HG03064 (cell line): Measurements from ENCODE around the gene SPOCD1.

Experiments used
- ATAC-seq: cut with Tn5 transposase; IDR thresholded peaks from one replicate; pipeline ENCODE4 v1.9.1; 2021; ENCODE audit warnings: low read depth; ENCODE audit not compliant: unreplicated experiment

The SPOCD1 gene

DNA sequence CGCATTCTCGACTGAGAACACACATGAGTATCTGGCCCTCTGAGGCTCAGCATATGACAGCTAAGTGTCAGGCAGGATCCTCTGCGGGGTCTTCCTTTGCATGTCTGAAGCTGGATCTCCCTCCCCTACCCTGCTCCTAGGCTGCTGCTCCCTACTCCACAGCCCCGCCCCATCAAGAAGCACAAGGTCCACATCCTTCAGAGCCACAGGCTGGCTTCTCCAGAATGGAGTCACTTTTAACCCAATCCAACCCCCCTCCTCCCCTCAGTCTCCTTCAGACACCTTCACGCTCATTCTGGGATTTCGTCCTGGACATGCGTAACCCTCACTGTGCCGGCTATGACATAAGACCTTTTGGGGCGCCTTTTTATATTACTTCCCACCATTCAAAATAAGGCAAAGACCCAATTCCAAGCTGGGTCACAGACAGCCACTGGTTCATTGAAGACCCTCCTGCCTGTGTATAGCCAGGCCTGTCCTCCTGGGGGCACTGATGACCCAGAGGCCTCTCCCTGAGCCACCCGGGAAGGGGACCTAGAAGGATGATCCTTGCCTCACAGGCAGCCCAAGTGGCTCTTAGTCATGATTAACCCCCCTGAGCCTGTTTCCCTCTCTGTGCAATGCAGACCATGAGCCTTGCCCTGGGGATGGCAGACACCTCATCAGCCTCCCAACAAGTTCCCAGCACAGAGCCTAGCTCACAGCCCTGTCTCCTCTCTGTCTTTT, 56.4 kb downstream of the SPOCD1 start:
- no peak for ATAC-seq

DNA sequence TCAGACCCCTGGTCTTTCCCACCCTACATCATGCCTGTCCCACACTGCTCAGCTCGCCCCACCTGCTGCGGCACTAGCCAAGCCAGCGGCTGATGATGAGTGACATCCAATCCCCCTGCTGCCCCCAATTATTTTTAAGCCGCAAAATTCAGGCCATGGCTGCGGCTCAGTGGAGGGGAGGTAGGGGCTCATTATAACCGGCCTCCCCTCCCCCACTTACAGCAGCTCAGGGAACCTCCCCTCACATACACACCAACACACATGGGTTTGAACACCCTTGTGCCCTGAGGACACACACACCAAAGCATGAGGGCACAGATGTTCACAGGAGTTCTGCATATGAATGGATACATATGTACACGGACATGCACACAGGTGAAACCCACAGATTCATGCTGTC, 57.0 kb downstream of the SPOCD1 start:
- no peak for ATAC-seq

DNA sequence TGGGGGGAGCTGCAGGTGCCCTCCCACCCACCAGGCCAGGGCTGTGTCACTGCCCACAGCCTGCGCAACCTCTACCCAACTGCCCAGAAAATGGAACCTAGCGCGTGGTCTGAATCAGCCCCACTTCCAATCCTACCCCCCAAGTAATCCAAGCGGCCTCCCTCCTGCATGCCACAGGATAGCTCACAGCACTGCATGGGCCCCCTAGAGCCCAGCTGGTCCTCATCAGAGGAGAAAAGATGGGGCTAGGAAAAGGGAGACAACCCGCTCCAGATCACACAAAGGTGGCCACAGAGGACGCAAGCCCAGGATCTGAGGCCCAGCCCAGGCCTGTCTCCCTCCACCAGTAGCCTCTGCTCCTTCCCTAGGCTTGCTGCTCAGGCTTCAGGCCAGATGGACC, 57.8 kb downstream of the SPOCD1 start:
- no peak for ATAC-seq

DNA sequence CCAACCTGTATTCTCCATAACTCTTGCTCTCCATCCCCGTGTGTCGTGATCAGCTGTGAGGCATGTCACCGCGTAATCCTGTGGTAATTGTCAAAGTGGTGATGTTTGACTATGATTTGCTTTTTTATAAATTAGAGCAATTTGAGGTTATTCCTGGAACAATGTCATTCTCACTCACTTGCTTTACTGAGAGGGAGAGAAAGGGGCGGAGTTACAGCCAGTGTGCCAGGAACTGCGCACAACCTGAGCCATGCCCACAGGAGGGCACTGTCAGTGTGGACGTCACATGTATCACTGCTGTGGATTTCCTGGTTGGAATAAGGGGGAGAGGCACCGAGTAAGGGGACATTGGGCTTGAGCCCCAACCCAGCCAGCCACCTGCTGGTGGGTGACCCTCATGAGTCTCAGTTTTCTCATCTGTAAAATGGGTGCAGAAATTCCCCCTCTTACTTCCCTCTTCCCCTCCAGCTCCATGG, 58.6 kb downstream of the SPOCD1 start:
- ATAC-seq = no peak

DNA sequence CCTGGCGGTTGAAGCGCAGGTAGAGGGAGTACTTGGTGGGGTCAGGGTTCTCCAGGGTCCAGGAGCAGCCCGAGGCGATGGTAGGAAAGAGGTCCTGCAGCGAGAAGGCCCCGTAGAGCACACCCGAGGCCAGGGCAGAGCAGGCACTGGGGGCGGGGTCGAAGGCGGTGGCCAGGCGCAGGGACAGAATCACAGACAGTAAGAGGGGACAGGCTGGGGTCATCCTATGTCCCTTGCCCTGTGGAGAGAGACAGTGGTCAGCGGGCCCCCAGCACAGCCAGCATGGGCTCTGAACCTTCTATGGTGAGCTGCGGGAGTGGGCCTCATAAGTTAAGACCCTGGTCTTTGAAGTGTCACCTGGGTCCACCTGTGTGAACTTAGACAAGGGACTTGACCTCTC, 59.2 kb downstream of the SPOCD1 start:
- no peak for ATAC-seq

DNA sequence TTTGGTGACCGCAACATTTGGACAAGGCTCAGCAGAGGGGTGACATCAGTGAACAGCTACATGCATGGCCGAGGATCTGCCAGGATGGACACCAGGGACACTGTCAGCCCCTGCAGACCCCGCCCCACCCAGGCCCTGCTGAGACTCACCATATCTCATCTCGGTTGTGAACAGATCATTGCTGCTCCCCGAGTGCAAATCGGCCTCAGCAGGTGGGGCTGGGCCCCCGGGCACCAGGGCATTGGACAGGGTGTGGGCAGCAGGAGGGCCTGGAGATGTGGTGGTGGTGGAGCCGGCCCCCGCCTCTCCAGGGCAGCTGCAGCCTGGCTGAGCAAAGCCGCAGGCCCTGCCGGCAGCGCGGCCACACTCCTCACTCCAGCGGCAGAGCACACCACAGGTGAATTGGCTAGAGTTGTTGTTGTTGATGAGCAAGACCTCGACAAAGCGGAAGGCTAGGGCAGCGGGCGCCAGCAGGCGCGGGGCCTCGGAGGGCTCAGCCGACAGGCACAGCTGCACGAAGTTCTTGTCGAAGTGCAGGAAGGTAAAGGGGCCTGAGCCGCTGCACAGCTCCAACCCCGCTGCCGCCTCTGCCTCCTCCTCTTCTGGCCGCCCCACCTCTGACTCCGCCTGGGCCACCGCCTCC, 59.9 kb downstream of the SPOCD1 start:
- no peak for ATAC-seq

DNA sequence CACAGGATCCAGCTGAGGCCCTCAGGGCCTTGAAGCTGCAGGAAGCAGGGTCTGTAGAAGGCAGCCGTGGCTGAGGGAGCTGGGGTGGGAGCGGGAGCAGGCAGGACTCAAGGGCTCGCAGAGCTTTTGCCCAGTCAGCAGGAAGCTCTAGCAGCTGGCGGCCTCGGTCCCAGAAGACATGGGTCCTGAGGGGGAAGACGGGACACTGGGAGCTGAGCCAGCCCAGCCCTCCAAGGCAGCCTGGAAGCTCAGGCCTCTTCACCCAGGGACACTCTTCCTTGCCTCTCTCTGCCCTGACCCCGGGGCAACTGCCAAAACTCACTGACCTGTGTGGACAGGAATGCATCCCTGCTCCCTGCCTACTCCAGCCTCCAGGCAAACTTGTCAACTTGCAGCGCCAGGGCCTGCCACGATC, 60.6 kb downstream of the SPOCD1 start:
- no peak for ATAC-seq

DNA sequence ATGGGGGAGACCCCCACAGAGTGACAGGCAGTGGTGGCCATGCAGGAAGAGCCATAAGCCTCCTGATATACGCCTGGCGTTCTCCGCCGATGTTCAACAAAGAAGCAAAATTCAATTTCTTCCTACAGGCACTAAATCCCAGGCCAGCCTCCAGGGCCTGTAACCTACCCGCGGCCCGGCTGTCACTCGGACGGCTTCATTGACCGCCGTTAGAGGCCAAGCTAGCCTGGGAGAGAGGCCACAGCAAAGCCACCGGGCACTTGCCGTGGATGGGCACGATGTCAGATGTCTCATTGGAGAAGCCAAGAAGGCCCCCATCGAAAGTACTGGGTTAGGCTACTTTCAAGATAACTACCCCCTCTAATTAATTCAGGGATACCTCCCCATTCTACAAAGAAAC, 61.4 kb downstream of the SPOCD1 start:
- no peak for ATAC-seq

DNA sequence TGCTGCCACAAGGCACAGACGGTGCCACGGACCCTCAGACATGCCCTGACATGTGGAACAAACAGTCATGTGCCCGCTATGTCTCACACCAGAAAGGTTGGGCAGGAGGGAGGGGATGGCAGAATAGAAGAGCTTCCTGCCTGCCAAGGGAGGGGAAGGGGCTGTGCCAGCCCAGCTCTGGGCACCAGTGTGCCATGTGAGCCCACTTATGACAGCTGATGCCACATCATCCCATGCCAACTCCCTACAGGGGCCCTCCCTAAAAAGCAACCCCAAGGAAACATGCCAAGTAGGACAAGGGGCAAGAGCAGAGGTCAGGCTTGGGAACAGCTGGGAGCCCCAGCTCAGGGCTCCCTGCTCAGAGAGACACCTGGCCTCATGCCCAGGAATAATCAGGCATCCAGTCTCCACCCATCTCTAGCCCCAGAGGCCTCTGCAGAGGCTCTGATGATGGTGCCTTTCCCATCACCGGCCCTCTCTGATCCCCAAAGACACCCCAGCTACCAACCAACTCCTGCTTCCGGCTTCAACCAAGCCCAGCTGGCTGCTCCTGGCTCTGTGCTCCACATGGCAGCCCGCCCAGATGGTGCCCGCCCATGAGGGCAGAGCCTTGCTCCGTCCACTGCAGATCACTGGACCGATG, 62.0 kb downstream of the SPOCD1 start:
- no peak for ATAC-seq

DNA sequence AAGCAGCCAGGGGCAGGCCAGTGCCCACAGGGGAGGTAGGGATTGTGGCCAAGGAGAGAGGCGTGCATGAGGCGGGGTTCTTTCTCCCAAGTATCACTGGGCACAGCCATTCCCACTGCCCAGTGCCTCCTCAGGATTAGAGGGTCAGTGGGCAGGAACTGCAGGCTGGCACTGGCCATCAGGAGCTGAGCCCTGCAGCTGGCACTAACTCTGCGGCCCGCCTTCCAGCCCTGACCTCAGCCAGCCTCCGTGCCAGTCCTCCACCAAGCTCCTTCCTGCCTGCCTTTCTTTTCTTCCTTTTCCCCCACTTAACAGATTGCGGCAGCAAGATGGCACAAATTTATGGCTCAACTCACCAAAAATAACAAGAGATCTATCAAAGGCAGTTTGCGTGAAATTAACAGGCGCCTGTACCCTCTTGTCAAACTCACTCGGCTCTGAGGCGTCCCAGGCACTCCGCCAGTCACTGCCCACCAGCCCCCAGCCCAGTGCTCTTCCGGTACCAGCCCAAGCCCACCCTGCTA, 62.8 kb downstream of the SPOCD1 start:
- no peak for ATAC-seq

DNA sequence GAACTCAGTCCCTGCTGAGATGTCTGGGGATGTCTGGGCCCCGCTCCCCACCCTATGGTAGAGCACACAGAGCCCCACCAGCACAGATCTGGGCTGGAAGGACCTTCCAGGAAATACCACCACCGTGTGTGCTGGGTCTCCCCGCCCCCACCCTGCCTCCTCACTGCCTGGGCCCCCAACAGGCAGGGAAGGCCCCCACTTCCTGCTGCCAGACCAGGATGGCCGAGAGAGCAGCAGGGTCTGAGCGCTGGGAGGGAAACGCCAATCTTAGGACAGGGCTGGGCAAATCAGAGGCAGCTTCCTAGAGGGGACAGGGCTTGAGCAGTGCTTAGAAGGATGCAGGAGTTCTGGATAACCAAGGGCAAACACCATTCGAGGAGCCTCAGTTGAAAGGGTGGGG, 63.6 kb downstream of the SPOCD1 start:
- ATAC-seq = no peak

DNA sequence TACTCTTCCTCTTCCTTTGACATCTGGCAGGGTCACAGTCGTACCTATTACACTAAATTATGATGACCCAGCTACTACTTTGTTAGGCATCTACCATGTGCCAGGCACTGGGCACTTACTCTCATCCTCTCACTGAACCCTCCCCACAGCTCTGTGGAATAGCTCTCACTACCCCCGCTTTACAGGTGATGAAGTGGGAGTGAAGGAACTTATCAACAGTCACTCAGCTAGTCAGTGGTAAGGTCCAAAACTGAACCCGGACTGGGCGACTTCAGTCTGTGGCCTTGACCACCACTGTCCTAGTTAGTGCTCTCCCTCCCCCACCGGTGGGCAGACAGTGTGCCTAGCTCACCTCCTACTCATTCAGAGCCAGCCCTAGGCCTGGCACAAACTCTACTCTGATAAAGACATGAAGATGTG, 64.0 kb downstream of the SPOCD1 start:
- ATAC-seq = no peak

DNA sequence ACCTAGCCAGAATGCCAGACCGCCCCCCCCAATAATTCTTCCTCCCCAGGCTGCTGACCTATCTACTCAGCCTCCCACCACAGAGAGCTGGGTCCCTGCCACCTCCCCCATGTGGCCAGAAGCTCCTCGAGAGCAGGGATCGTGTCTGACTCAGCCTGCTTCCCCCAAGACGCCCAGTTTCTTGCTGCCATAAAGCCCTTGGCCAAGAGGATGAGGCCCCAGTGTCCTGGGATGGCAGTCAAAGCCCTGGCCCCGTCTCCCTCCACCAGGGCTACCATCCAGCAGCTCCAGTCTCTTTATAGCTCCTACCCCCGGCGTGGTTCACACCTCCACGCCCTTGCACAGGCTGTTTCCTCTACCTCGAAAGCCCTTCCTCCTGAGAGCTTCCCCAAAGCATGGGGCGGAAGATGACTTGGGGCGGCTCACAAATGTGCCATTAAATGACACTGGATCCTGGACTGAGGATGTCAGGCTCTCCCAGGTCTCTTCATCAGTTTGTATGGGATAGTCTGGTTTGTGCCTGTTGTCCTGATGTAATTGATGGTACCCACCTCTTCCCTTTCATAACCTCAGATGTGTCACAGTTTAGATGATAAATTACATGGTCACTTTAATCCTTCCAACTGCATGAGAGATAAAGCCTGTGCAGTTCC, 64.8 kb downstream of the SPOCD1 start:
- no peak for ATAC-seq

DNA sequence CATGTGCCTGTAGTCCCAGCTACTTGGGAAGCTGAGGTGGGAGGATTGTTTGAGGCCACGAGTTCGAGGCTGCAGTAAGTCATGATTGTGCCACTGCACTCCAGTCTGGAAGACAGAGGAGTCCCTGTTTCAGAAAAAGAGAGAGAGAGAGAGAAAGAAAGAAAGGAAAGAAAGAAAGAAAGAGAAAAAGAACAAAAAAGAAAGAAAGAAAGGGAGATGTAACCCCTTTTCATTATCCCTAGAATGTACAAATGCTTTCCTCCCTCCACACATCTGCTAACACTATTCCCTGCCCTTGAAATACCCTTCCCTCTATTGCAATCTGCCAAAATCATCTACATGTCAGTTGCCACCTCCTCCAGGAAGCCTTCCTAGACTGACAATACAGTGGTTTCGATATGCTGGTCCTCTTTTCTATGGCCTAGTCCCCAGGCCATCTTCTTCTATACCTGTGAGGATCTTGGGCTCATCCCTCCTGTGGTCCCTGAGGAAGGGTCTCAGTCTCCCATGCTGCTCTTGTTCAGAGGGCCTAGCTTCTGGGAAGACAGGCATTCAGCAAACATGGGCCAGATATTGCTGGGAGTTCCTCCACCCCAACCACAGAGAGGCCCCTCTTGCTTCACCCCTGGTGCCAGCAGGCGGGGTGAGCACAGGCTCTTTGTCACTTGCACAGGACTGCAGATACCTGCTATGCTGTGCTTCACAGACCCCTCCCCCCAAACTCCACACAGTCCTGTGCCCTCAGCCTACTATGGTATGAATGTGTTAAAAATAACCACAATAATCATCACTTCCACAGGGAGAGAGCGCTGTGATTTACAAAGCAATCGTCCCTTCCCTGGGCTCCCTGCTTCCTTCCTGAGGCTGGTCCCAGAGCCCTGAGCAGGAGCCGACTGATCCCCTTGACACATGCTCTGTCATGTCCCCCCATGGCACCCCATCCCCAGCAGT, 65.8 kb downstream of the SPOCD1 start:
- no peak for ATAC-seq

DNA sequence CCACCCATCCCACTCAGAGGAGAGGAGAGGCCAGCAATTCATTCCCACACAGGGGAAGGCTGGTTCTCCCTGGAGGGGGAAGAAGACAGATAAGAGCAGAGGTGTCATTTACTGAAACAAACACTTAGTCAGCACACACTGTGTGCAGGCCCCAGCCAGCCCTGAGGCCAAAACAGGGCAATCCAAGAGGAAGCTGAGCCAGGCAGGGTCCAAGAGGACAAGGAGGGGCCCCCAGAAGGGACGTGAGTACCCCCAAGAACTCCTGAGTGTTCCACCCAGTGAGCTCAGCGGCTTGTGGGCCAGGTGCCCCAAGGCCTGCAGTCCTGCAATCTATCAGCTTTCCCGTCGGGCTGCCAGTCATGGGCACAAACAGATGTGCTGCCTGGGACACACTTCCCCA, 67.5 kb downstream of the SPOCD1 start:
- no peak for ATAC-seq

DNA sequence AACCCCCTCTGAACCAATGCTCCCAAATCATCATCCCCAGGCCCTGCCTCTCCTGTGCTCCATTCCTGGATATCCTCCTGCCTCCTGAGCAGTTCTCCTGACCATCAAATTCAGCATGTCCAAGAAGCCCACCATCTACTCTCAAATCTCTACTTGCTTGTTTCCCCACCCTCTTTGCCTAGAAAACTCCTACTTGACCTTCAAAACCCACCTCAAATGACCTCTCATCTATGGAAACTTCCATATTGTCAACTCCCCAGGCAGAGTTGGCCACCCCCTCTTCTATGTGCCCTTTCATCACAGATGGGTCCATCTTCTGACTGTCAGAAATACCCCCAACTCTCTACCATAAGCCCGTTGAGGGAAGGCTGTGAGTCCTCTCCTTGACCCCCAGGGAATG, 68.5 kb downstream of the SPOCD1 start:
- ATAC-seq = no peak

DNA sequence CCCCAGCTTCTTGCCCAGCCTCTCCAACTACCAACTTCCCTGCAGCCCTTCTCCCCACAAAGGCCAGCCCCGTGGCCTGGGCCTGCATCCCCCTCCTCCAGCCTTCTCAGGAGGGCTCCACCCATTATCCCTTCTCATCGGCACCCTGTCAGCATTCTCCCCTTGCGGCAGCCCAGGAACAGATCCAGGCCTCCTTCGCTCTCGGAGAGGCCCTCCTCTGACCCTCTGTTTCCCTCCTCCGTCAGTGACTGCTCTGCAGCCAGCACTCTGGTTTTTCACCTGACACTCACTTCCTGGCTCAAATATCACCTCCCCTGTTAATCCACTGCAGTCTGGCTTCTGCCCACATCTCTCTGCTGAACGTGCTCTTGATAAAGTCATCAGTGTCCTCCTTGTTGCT, 69.1 kb downstream of the SPOCD1 start:
- no peak for ATAC-seq

DNA sequence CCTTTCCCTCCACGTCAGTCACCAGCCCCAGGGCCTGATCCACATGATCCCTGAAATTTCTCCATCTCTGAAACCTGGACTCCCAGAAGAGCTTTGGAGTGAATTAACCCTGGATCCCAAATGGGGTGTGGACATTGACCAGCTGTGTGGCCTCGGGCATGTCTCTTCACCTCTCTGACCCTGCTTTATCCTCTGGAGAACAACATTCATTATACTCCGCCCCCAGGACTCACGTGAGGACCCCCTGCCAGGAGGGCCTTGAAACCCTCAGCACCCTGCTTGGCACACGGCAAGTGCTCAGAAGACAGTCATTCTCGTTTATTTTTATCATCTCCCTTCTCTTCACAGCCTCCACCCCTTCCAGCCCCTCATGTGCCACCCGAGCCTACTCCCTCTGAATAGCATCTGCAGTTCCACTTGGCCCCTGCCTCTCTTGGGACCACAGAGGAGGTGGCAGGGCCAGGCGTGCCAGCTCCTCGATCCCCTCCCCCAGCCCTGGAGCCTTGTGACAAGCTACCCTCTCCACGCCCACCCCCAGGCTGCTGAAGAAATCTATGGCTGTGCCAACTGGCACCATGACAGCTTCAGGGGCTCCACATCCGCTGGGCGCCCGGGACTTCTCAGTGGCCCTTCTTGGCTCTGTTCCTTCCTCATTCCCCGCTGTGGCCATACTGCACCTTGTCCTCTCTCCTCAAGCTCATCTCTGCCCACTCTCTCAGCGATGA, 69.7 kb downstream of the SPOCD1 start:
- no peak for ATAC-seq
